ENCODE measurements around the gene OTUD3.

Gene OTUD3

GRCh38 chr1:19955534-19956170, 73.5 kb downstream of the OTUD3 start:
- TF ChIP-seq TAF1 (IDR thresholded peaks at IDR 0.05; ENCODE audit: low read depth, low read length) (no peak), POLR2AphosphoS5 (IDR thresholded peaks at IDR 0.05; ENCODE audit: low read depth, low read length) (no peak), POU2F2 (IDR thresholded peaks at IDR 0.05; ENCODE audit: low read depth, low read length) (no peak), POLR2A (IDR thresholded peaks at IDR 0.05; ENCODE audit: low read depth, low read length) (no peak), PAX5 (IDR thresholded peaks at IDR 0.05; ENCODE audit: insufficient read depth, low read length, severe bottlenecking) (no peak), SPI1 (IDR thresholded peaks at IDR 0.05; ENCODE audit: low read depth, low read length) (no peak)
- DNase-seq (ENCODE audit: insufficient read length, low spot score), result no peak
- no peak for FAIRE-seq

- FAIRE-seq, result no peak
- no peak for DNase-seq (ENCODE audit: insufficient read length, low spot score)
- TF ChIP-seq SPI1 (IDR thresholded peaks at IDR 0.05; ENCODE audit: low read depth, low read length), result no peak
- TF ChIP-seq POLR2AphosphoS5 (IDR thresholded peaks at IDR 0.05; ENCODE audit: low read depth, low read length), result no peak
- TF ChIP-seq PAX5 (IDR thresholded peaks at IDR 0.05; ENCODE audit: insufficient read depth, low read length, severe bottlenecking), result no peak
- no peak for TF ChIP-seq TAF1 (IDR thresholded peaks at IDR 0.05; ENCODE audit: low read depth, low read length)
- TF ChIP-seq POLR2A (IDR thresholded peaks at IDR 0.05; ENCODE audit: low read depth, low read length), result no peak
- no peak for TF ChIP-seq POU2F2 (IDR thresholded peaks at IDR 0.05; ENCODE audit: low read depth, low read length)
Measured at GRCh38 chr1:19957779-19958178, 75.6 kb downstream of the OTUD3 start.

GRCh38 chr1:19960591-19960990, 78.4 kb downstream of the OTUD3 start:
- TF ChIP-seq SPI1 (IDR thresholded peaks at IDR 0.05; ENCODE audit: low read depth, low read length) (no peak), POU2F2 (IDR thresholded peaks at IDR 0.05; ENCODE audit: low read depth, low read length) (peak; percentile 91), PAX5 (IDR thresholded peaks at IDR 0.05; ENCODE audit: insufficient read depth, low read length, severe bottlenecking) (no peak)
- no peak for FAIRE-seq

More at GRCh38 chr1:19960591-19960990, 78.4 kb downstream of the OTUD3 start:
- no peak for DNase-seq (ENCODE audit: insufficient read length, low spot score)

Measured in GM12891 (cell line).